GM19351 (cell line): ENCODE data around the gene SLC36A1.

Experiments used
- ATAC-seq: cut with Tn5 transposase; IDR thresholded peaks from one replicate; pipeline ENCODE4 v1.9.1; 2021; ENCODE audit warnings: mild to moderate bottlenecking, moderate library complexity; ENCODE audit not compliant: unreplicated experiment

Gene SLC36A1

DNA sequence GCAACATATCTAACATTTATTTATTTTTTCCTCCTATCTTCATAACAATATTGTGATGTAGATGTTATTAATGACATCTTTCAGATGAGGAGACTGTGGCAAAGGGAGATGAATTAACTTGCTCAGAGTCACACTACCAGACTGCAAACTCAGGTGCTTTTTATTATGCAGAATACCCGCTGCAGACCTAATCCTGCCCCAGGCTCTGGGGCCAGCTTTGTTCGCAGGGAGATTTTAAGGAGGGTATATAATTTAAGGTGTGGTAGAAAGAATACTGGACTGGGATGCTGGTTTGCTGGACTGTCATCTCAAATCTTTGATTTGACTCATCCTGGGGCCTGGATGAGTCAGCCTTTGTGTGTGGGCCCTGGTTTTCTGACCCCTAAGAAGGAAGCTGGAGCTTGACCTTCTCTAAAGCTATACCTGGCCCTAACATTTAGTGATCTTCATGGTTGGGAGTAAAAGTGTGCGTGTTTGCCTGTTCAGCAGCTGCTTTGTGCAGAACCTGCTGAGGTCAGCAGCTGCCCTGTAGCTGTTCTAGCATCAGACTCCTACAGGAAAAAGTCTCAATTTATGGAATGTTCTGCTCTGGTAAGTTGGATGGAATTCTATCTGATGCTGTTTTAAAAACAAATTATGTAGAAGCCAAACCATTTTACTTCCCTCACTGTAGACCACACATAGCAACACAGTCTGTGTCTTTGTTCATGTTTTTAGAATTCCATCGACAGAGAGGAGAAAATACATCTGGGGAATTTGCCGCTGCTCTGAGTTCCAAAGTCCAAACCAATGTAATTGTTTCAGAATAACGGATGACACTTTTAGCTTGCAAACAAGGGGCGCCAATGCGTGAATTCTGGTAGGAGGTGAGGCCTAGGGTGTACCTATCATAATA, 4.5 kb downstream of the SLC36A1 start:
- peak; percentile 68 for ATAC-seq

DNA sequence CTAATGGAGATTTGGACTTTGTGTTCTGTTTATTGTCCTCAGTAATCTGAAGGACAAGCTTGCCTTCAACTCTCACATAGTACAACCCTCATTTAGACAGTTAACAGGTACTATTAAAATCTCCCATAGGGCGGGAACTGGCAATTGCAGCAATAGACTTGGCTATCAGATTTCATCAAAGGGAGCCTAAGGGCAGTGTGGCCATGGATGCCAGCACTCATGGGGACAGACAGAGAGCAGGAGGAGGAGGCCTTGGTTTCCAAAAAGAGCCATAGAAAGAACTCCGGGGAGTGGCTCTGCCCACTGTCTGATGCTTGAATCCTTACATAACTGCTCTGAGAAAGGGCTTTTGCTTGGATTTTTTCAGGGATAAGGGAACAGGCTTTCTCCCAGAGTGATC, 6.8 kb downstream of the SLC36A1 start:
- no peak for ATAC-seq

DNA sequence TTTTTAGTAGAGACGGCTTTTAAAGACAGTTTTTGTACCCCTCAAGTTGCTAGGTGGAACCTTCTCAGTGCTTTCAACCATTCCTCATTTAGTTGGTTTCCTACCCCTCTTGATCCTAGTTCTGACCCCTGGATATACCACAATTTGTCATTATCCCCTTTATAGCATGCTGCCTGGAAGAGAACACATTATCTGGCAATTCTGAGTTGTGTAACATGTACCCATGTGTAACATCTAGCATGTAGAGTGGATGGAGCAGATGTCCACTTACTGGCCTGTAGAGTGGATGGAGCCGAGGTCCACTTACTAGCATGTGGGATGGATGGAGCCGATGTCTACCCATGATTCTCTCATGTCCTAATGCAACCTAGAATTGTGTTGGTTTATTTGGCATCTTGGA, 7.5 kb downstream of the SLC36A1 start:
- ATAC-seq, result no peak

DNA sequence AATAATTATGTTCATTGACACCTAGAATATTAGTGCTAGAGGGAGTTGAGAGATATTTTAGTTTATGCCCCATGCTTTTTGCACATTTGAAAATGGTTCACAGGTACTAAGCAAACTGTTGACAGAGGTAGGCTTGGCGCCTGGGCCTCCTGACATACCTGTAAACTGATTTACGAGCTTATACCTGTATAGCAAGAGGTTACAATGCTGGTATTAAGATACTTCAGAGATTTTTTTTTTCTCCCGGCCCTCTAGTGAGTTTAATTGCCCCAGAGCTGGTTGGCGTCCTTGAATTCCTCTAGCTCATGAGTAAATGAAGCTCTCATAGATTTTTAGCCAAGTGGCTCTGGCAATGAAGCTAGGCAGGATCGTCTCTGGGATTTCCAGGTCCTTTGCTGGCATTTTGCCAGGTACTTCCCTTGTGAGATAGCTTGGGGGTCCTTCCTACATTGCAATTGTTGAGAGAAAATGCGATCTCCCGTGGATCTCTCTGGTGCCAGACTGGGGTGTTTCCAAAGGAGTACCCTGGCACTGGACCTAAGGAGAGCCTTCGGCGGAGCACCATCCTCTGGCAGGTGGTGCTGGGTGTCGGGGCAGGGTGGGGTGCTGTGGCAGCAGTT, 9.0 kb downstream of the SLC36A1 start:
- ATAC-seq, result no peak

DNA sequence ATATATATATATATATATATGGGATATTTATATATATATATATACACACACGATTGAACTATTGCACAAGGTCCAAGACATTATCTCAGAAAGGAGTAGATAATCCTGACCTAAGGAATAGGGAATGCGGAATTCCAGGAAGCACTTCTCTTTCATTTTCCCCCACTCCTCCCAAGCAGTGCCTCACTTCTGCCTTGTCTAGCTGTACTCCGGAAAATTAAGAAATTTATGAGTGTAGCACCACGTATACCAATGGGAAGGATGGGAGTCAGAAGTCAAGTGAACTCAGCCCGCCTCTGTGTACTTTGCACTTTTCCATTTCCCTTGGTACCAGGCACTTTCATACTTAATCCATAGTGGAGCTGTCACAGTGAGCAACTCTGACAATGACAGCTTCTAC, 10.9 kb downstream of the SLC36A1 start:
- no peak for ATAC-seq

DNA sequence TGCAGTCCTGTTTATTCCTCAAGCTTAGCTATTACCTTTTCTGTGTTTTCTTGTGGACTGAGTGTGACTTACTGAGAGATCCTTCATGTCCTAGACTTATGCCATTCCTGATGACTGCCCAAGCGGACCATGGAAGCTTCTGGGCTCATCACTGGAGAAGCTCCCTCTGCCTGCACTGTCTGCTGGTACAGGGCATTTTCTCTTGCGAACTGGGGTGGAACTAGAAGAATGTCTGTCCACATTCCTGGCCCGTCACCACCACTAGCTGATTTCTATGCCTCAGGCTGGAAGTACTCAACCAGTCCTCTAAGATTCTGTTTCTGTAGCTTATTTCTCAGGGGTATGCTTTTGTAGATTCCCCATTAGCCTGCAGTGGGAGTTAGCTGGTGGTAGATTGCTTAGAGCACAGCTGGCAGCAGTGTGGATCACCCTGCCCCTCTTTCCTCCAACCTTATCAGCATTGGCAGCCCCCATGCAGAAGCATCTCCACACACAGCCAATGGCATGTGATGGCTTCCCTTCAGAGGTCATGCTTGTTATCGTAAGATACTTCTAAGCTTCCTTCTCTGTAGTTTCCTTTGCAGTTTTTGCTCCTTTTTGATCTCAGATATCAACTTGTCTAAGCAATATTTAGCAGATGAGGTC, 12.4 kb downstream of the SLC36A1 start:
- no peak for ATAC-seq

DNA sequence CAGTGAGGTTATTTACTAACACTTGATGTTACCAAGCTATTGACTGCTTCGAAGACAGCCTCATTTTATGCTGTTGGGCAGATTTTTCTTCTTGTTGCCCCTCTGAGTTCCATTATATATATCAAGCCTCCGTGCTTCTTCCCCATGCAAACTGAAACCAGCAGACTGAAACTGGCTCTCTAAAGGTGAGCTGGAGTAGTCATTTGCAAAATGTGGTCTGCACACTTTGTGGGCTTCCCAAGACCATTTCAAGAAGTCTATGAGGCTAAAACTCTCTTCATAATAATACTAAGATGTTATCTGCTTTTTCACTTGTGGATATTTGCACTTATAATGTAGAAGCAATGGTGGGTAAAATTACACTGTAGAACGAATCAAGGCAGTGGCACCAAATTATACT, 13.9 kb downstream of the SLC36A1 start:
- peak; percentile 99 for ATAC-seq

DNA sequence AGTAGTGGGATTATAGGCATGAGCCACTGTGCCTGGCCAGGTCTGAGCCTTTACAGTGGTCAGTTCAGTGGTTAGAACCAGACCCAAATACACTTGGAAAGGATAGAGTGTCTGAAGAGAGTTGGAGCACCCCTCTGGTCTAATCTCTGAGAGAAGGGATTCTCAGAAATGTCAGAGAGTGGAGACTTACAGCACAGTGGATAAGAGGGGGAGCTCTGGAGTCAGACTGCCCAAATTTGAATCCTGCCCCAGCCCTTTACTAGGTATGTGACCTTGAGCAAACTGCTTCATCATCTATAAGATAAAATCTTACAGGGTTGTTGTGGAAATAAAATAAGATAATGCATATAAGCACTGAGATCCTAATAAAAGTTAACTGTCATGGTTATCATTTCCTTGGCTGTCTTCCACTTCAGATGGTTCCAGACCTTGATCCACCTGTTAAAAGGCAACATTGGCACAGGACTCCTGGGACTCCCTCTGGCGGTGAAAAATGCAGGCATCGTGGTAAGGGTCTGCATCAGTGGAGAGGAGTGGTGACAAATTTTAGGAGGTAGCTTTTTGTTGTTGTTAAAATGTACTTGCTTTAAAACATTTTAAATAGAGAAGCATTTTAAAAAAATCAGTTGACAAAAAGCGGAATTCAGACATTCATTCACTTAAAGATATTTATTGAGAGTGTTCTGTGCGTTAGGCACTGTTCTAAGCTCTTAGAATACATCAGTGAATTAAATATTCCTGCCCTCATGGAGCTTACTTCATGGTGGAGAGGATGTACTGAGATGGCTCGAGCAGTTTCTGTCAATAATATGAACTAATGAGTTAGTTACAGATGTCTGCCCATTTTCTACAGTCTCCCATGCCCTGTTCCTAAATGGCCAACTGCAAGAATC, 16.0 kb downstream of the SLC36A1 start:
- no peak for ATAC-seq

DNA sequence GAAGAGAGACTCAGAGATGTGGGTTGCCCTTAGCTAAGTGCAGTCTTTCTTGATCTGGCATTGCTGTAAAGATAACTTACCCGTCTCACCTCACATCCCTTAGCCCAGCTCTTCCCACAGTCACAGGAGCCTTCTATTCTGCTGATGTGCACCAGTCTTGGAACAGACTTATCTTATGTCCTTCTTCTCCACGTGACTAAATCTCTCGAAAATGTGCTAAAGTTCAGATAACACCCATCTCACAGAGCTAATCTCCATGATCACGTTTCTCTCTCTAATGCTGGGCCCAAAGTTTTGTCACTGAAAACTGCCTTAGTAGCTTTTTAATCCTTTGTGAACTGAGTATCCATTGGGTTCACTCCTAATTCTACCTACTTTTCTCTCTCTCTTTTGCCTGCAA, 16.7 kb downstream of the SLC36A1 start:
- no peak for ATAC-seq

DNA sequence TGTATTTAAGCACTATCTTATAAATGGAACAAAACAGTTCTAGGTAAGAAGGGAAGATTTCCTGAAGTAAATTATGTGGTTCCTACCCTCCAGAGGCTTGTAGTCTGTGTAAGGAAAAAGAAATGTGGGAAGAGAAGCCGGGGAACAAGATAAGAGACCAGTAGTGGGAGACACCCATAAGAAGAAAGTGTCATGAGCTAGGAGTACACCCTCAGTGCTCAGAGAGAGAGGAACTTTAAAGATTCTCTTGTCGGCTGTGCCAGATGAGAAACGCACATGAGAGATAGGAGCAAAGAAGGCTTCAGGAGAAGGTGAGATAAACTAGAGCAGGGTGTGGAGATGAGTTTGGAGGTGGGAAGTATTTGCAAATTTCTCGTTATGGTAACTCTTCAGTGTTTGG, 18.1 kb downstream of the SLC36A1 start:
- no peak for ATAC-seq

DNA sequence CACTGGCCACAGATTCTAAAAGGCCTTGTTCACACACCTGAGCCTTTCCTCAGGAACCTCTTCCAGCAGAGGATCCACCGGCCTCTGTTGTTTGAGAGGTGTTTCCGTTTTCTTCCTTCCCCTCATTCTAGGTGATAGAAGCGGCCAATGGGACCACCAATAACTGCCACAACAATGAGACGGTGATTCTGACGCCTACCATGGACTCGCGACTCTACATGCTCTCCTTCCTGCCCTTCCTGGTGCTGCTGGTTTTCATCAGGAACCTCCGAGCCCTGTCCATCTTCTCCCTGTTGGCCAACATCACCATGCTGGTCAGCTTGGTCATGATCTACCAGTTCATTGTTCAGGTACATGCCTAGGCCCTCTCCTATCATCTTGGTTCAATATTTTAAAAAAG, 20.2 kb downstream of the SLC36A1 start:
- ATAC-seq, result no peak

DNA sequence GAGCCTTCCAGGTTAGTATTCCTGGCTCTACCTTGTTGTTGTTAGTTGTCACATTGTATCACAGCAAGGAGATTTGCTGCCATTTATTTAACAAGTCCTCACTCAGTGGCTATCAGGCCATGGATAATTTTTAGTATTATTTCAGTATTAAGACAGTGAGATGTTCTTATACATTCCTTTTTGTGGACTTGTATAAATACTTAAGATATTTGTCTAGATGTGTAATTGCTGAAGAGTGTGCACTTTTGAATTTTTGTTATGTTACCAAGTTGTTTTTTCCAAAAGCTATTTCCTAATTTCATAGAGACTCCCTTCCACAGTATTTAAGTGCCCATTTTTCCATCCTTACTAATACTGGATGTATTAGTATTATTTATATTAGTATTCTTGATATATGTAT, 22.0 kb downstream of the SLC36A1 start:
- ATAC-seq, result no peak

DNA sequence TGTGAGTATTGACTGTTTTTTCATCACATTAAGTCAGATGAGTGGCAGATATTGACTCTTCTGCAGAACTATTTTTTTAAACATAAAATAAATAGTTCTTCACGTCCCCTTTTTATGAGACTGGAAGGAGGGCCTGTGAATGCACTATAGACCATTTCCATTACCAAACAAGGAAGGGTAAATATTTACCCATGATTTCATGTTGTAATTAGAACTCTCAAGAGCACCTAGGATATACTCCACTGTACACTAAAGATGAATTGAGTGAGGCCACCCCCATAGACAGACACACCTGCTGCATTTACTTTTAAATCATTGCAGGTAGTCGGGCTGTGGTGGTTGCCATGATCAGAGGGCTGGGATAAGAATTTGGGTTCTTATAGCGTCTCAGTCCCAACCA, 22.6 kb downstream of the SLC36A1 start:
- no peak for ATAC-seq

DNA sequence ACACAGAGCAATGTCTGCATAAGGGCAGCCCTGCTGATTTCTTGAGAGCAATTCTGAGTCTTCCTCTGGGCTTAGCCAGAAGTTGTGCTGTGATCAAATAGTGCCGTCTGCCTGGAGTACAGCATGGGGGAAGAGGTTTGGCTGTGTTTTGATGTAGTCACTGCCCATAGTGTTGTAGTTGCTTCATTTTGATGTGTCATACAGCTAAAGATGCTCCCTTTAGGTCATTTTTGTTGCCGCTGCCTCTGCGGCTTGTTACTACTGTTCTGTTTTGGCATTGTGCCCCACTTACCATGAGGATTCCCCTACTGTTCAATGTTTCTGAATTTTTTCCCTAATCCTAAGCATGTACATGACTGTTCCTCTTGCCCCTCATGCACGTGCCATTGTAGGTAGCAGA, 23.0 kb downstream of the SLC36A1 start:
- no peak for ATAC-seq

DNA sequence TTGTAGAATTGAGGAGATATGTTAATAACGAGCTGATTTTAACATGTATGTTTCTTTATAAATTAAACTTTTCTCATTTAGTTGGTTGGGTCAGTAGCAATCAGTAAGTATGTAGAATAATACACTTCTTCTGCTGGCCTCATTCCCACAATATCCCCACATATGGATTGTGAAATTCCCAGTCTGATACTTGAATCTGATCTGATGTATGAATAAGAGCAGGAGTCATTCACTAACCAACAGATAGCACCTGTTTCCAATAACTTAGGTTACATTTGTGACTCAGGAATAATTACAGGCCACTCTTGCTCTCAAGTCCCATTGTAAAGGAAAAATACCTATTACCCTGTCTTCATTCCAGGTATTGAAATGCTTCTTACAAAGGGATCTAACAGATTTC, 23.9 kb downstream of the SLC36A1 start:
- no peak for ATAC-seq

DNA sequence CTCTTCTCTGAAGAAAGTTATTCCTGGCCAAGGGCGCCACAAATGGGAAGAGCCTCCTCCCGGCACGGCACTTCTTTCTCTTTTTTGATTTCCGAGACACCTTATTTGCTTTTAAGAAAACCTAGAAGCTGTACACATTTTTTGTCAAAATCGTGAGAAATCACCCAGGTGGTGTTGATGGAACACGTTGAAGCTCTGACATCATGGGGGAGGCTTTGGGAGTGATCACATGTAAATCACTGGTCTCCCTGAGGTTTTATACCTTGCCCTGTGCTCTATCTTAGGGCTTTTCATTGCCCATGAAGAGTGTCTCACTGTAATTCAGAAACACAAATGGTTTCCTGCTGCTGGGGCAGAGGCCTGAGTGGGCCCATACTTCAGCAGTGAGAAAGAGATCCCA, 27.4 kb downstream of the SLC36A1 start:
- no peak for ATAC-seq

DNA sequence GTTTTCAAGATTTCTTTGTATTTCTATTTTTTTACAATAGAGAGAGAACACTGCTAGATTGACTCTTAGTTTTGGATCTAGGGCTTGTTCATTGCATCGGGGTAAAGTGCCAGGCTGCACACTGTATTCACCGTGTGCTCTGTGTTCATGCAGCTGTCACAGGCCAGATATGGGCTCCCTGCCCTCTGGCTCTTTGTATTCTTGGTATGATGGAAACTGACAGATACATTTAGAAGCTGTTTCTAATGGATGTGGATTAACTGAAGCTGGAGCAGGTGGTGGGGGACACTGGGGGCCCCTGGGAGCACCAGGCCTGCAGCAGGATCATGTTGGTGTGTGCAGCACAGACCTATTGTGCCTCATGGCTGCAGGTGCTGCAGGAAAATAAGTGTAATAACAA, 28.0 kb downstream of the SLC36A1 start:
- no peak for ATAC-seq

DNA sequence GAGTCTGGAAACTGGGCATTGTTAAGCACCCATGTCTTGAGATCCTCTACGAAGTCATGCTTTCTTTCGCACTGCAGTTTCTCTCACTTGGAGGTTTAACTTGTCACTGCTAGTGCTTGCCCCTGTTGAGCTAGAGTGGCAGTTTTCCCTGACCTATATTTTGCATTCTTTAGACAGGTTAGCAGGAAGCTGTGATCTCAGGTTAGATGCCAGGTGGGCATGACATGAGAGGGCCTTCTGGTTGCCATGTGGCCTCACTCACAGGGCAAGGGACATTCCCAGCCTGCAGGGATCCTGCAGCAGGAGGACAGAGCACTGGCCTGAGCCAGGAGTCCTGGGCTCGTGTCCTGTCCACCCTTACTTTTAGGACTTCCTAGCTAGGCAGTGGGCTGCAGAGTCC, 28.6 kb downstream of the SLC36A1 start:
- ATAC-seq, result no peak

DNA sequence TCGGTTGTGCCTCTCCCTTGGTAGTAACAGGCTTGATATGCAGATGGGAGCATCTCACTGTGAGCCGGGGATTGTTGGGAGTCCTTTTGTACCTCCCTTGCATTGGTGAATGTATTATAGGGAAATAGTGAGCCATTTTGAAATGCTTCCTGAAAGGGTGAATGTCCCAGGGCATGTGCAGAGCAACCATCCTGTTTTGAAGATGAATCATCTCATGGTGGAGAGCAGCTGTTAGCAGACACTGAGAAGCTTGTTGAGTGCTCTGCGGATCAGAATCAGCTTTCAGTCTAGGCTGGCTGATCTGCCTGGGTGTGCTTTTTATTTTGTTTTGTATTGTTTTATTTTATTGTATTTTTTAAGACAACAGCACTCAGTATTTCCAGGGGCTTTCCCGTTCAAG, 29.7 kb downstream of the SLC36A1 start:
- ATAC-seq, result no peak

DNA sequence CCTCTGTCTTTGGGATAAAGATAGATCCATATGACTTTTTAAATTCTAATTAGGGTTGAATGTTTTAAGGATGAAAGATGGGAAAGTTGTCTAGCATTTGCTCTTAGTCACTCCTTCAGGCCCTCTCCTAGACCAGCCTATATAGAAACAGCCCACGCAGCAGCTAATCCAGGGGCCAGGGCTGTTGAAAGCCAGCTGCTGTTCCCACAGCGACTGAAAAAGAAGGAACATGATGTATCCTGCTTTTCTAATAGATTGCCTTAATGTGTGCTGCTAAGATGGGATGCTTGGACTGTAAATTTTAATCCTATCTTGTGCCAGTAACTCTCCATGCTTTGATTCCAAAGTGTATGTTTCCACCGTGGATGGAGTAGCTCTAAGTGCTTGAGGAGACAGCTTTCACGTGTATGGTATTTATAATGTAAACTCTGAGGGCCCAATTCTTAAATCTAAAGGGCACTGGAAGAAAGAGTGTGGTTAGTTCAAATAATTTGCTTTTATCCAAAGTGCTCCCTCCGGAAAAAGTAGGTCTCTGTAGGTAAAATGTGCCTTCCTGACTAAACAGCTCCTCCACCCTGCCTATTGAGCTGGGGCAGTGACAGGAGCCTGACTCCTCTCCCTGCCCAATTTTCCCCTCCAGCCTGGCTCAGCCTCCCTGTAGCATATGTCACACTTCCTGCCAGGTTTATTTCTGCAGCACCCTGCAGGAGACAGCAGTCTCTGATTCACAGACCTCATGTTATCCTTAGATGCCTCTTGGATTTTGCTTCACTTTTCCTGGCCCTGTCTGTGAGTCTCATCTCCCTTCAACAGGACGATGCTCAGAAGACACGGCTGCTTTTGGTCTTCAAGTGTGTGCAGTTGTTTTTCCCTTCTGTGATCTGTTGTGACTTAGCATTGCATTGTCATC, 33.2 kb downstream of the SLC36A1 start:
- no peak for ATAC-seq
